ENCODE results near the gene TBC1D3B.
"Not testable (repeated sequence)": the region's sequence is repeated elsewhere in the genome, so short reads cannot be mapped to it uniquely, and the experiment has no call there.

The TBC1D3B gene

DNA sequence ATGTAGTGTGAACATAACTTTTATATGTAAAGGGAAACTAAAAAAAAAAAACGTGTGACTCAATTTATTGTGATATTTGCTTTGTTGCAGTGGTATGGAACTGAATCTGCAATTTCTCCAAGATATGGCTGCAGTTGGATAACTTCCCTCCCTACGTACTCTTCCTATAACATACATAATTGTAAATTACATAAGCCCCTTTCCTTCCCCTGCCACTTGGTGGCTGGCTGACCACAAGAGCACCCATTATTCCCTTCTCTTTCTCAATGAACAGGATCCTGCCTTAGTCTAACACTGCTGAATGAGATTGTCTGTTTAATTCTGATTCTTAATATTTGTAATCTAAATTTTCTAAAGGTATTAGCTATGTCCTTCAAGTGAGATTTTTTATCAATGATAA lies 45.0 kb downstream of the TBC1D3B start:
- TF ChIP-seq POLR2A (IDR thresholded peaks at IDR 0.05; ENCODE audit: low read depth, low read length): no peak
- DNase-seq (ENCODE audit: insufficient read length, low spot score) (no peak), FAIRE-seq (no peak)

GRCh38 chr17:36130346-36130745 lies 46.1 kb downstream of the TBC1D3B start:
- FAIRE-seq (no peak), DNase-seq (ENCODE audit: insufficient read length, low spot score) (no peak)
- TF ChIP-seq POLR2A (IDR thresholded peaks at IDR 0.05; ENCODE audit: low read depth, low read length): no peak

DNA sequence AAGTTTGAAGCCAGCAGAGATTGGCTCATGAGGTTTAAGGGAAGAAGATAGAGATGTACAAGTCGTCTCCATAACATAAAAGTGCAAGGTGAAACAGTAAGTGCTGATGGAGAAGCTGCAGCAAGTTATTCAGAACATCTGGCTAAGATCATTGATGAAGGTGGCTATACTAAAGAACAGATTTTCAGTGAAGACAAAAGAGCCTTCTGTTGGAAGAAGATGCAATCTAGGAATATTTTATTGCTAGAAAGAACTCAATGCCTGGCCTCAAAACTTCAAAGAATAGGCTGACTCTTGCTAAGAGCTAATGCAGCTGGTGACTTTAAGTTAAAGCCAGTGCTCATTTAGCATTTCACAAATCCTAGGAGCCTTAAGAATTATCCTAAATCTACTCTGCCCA lies 46.8 kb downstream of the TBC1D3B start:
- DNase-seq (ENCODE audit: insufficient read length, low spot score) (no peak), FAIRE-seq (no peak)
- no peak for TF ChIP-seq POLR2A (IDR thresholded peaks at IDR 0.05; ENCODE audit: low read depth, low read length)

DNA sequence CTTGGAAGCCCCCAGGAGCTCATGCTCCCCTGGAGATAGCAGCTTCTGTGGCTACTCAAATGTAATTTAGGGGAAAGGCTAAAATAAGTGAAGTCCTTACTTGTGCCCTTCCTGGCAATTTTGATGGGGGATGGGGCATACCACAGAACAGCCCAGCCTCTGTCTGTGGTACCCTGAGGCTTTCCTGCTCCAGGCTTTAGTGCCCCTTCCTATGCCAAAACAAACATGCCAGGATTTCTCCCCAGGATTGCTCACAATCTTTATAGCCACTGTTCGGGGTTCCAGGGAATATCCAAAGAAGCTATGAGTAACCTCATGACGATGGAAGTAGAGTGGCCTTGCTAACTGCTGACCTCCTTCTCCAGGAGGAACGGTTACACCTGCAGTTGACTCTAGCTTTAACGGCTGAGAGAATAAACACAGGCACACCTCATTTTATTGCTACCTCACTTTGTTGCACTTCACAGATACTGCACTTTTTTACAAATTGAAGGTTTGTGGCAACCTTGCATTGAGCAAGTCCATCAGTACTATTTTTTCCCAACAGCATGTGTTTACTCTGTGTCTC lies 47.9 kb downstream of the TBC1D3B start:
- TF ChIP-seq POLR2A (IDR thresholded peaks at IDR 0.05; ENCODE audit: low read depth, low read length): no peak
- FAIRE-seq: no peak
- DNase-seq (ENCODE audit: insufficient read length, low spot score): no peak

DNA sequence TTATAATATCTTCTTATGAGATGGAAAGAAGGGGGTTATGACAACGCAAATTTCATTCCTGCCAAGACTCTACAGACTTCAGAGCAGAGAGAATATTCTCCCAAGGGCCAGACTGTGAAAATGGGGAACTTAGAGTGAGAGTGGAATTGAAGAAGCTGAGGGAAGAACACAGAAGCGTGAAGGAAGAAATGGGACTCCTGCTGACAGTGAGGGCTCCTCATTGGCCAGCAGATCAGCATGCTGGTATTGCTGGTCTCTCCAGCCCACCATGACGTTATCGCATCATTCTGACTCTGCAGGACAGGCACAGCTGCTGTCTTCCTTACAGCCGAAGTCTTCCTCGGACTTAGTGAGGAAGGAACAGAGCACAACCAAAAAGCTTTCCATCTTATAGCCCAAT lies 48.5 kb downstream of the TBC1D3B start:
- FAIRE-seq (no peak), DNase-seq (ENCODE audit: insufficient read length, low spot score) (no peak)
- TF ChIP-seq POLR2A (IDR thresholded peaks at IDR 0.05; ENCODE audit: low read depth, low read length): no peak

DNA sequence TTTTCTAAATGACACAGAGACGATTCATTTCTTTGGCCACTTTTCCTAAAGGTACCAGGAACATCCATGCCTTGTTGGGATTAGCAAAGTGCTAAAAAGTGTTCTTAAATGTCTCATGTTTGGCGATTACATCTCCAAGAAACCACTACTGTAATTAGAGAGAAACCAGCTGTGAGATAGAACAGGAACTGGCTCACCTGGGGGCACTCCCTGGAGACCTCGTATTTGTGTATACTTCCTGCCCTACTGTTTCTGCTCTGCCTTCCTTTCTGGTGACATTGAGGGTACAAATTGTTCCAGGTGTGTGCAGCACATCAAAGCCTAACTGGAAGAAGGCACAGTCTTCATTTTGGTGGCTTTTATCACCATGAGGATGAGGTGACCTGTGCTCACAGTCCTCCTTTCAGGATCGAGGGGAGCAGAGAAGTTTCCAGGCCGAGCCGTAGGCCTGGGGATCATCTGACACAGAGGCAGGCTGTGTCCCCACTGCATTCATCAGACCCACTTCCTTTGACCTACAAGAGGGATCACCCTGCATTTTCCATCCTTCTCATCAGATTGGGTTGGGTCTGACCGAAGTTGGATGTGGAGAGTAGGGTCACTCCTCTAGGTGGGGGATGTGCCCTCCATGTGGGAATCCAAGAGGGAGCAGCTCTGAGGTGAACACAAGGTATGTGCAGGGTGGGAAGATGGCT lies 49.1 kb downstream of the TBC1D3B start:
- DNase-seq (ENCODE audit: insufficient read length, low spot score) (no peak), FAIRE-seq (no peak)
- no peak for TF ChIP-seq POLR2A (IDR thresholded peaks at IDR 0.05; ENCODE audit: low read depth, low read length)

GRCh38 chr17:36124879-36125824 lies 51.3 kb downstream of the TBC1D3B start:
- no peak for FAIRE-seq
- no peak for TF ChIP-seq POLR2A (IDR thresholded peaks at IDR 0.05; ENCODE audit: low read depth, low read length)
- DNase-seq (ENCODE audit: insufficient read length, low spot score): no peak

- FAIRE-seq (no peak), DNase-seq (ENCODE audit: insufficient read length, low spot score) (no peak)
- no peak for TF ChIP-seq POLR2A (IDR thresholded peaks at IDR 0.05; ENCODE audit: low read depth, low read length)
These were observed 53.0 kb downstream of the TBC1D3B start for GRCh38 chr17:36123431-36123830.

DNA sequence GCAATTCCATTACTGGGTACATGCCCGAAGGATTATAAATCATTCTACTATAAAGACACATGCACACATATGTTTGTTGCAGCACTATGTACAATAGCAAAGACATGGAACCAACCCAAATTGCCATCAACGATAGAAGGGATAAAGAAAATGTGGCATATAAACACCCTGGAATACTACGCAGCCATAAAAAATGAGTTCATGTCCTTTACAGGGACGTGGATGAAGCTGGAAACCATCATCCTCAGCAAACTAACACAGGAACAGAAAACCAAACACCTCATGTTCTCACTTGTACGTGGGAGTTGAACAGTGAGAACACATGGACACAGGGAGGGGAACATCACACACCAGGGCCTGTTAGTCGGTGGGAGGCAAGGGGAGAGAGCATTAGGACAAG lies 55.3 kb downstream of the TBC1D3B start:
- FAIRE-seq; DNase-seq (ENCODE audit: insufficient read length, low spot score): not testable (repeated sequence)

- DNase-seq (ENCODE audit: insufficient read length, low spot score) (no peak), FAIRE-seq (no peak)
- no peak for TF ChIP-seq POLR2A (IDR thresholded peaks at IDR 0.05; ENCODE audit: low read depth, low read length)
These were observed 56.2 kb downstream of the TBC1D3B start for GRCh38 chr17:36120221-36120620.

DNA sequence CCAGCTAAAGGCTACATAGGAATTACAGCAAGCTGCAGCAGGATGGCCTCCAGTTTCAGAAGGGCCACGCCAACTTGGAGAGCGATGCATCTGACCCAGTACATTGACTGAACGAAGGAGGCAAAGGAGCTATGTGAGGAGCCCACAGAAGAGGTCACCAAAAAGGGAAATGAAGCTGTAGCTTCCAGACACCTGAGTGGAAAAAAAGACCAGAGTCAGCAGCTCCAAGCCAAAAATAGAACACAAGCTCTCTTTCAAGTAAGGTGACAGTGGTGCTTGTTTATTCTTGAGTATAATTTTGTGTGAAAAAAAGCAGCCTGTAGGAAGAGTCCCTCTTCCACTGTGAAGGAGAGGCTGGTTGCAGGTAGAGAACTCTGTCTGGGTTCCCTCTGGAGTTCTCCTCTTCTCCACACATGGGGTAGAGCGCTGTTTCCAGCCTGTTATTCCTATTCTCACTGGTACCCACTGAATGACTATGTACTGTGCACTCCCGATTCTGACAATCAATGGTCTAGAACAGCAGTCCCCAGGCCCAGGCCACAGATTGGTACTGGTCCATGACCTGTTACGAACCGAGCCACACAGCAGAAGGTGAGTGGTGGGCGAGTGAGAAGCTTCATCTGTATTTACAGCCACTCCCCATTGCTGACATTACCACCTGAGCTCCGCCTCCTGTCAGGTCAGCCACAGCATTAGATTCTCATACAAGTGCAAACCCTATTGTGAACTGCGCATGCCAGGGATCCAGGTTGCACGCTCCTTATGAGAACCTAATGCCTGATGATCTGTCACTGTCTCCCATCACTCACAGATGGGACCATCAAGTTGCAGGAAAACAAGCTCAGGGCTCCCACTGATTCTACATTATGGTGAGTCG lies 57.7 kb downstream of the TBC1D3B start:
- no peak for FAIRE-seq

GRCh38 chr17:36117505-36118382 lies 58.7 kb downstream of the TBC1D3B start:
- DNase-seq (ENCODE audit: insufficient read length, low spot score) (no peak), FAIRE-seq (no peak)
- TF ChIP-seq POLR2A (IDR thresholded peaks at IDR 0.05; ENCODE audit: low read depth, low read length): no peak

More for the DNA sequence above, 57.7 kb downstream of the TBC1D3B start:
- no peak for DNase-seq (ENCODE audit: insufficient read length, low spot score)
- TF ChIP-seq POLR2A (IDR thresholded peaks at IDR 0.05; ENCODE audit: low read depth, low read length): no peak
